ENCODE data around the gene SYP. TPM values are rescaled to one million over a fixed set of nuclear protein-coding genes. Genes with fewer than 3 reads are reported as not detected.

SYP gene
- total and polyA plus RNA-seq, 9 of the 15 experiments (the other 6 are each of a cell fraction or from before 2014, with no cell fraction given): 0.48 to 5.1 (median 2.6) TPM

GRCh38 chrX:49171752-49172279 is 28.2 kb downstream of the SYP start, which contains the start of gene PLP2 (continued):
- TF ChIP-seq HSF4 (CRISPR knock-in tag; IDR thresholded peaks at IDR 0.05; ENCODE audit: borderline replicate concordance) (no peak), FOXM1 (IDR thresholded peaks at IDR 0.05; ENCODE audit: low read depth) (no peak), FOXM1 (CRISPR knock-in tag; IDR thresholded peaks at IDR 0.05; ENCODE audit: low read depth) (0 out of 2 replicates have a peak, but pooled peaks have one; percentile 53), MNT (conservative IDR thresholded peaks at IDR 0.05) (peak in 1 of 2 experiments; percentile 16; a peak in 1 of 4 replicates), SUPT5H (IDR thresholded peaks at IDR 0.05) (peak; percentile 54), HIVEP1 (CRISPR knock-in tag; IDR thresholded peaks at IDR 0.05) (no peak), EP400 (IDR thresholded peaks at IDR 0.05) (peak; percentile 34; the same call in 1 of the 2 replicates), JUND (IDR thresholded peaks at IDR 0.05; ENCODE audit: borderline replicate concordance, low read depth, low read length) (peak; percentile 41; the same call in 1 of the 2 replicates), JUND (tag; IDR thresholded peaks at IDR 0.05; ENCODE audit: borderline replicate concordance, low read depth, low read length) (no peak), POLR2A (conservative IDR thresholded peaks at IDR 0.05) (peak; percentile 68)

GRCh38 chrX:49167740-49168108 is 32.3 kb downstream of the SYP start:
- POLR2A ChIA-PET: interaction anchor here (0.5 to 2.1 kb wide), 5 partner anchors 10 to 1031 kb away, joined by 3 to 8 read pairs (median 3); no protein-coding TSS in a partner anchor
- peak overlapping the region; percentile 86 for H3K27ac ChIP-seq (ENCODE audit: extremely low read depth, low read depth, low read length)
- H3K4me1 ChIP-seq (replicated peaks in 1 of 2; ENCODE audit: control insufficient read depth in 2 of 2, insufficient read depth in 2 of 2, low read length in 2 of 2): peaks cover 41 to 64% of the 10 kb centered on the region in 2 experiments
- H3K36me3 ChIP-seq (ENCODE audit: control insufficient read depth, insufficient read depth, low read length): no peaks in the 10 kb centered on the region
- CTCF ChIA-PET (ENCODE audit: low intra/inter-chr PET ratio): no interaction called here
- intact Hi-C loops (cut with micrococcal nuclease): no loop called here
- H3K9me3 ChIP-seq (replicated peaks; ENCODE audit: control insufficient read depth, insufficient read depth, low read depth, low read length): no peaks in the 10 kb centered on the region
- no peak for DNase-seq (ENCODE audit: extremely low read depth in 1 of 4, low spot score in 3 of 4)
- BruUV-seq (replicated peaks): no TSS peak
- H2AFZ ChIP-seq (ENCODE audit: low read depth, low read length): peak overlapping the region; percentile 86
- H4K20me1 ChIP-seq (replicated peaks; ENCODE audit: control insufficient read depth, insufficient read depth, low read length): no peaks in the 10 kb centered on the region
- H3K27me3 ChIP-seq (ENCODE audit: control insufficient read depth in 2 of 2, insufficient read depth in 2 of 2, low read length in 2 of 2): no peaks in the 10 kb centered on the region
- peak overlapping the region; percentile 81 for H3K4me2 ChIP-seq (ENCODE audit: insufficient read depth, low read length)
- peak overlapping the region; percentile 26; the same call in 1 of the 2 replicates for H3K4me3 ChIP-seq
- in situ Hi-C loops (cut with MboI): no loop called here
- ATAC-seq: no peak
- WGBS (ENCODE audit: insufficient coverage, low coverage, missing lambda C conversion rate): 55% methylated on average over 3 of the region's 3 CpGs
- peaks cover 23% of the 10 kb centered on the region for H3K79me2 ChIP-seq (ENCODE audit: control insufficient read depth, insufficient read depth, low read length)
- H3K9me1 ChIP-seq (ENCODE audit: control insufficient read depth, insufficient read depth, low read length): no peaks in the 10 kb centered on the region
- peak; percentile 69 for FAIRE-seq
- H3K9ac ChIP-seq (ENCODE audit: insufficient read depth in 1 of 2, low read depth in 2 of 2, low read length in 2 of 2): peak overlapping the region; percentile 87 to 89; a peak in 3 of 4 replicates
- TF ChIP-seq ZNF232 (CRISPR knock-in tag; IDR thresholded peaks at IDR 0.05) (no peak), PHF8 (IDR thresholded peaks at IDR 0.05; ENCODE audit: borderline replicate concordance, low read length) (no peak), ZNF311 (CRISPR knock-in tag; IDR thresholded peaks at IDR 0.05) (no peak), XRCC3 (IDR thresholded peaks at IDR 0.05) (no peak), KDM1A (IDR thresholded peaks at IDR 0.05) (peak in 1 of 2 experiments; percentile 74; a peak in 2 of 4 replicates), NR2F6 (CRISPR knock-in tag; IDR thresholded peaks at IDR 0.05) (no peak), GTF3C2 (IDR thresholded peaks at IDR 0.05; ENCODE audit: borderline replicate concordance, extremely low read depth, insufficient read length) (no peak)
